Uterus (tissue), 2 donors: ENCODE data around the gene ELK3.

Source experiments
- POLR2A ChIP-seq, 2 donors: fragments of 450-650 bp; IDR thresholded peaks; one replicate each; pipeline ENCODE4 v1.6.1; 2016; ENCODE audit warnings: antibody characterized with exemption in 2 of 2, mild to moderate bottlenecking in 1 of 2, moderate library complexity in 1 of 2
- TF ChIP-seq, protein P1 (sequence below), 4 experiments: fragments of 200-600 bp in 2 of 4; fragments of 450-650 bp in 2 of 4; sonication (generic) in 2 of 4; IDR thresholded peaks; one replicate each; pipeline ENCODE4 v1.5.1; 2016 to 2019; ENCODE audit warnings: antibody characterized with exemption in 4 of 4, mild to moderate bottlenecking in 2 of 4, moderate library complexity in 1 of 4

DNA sequence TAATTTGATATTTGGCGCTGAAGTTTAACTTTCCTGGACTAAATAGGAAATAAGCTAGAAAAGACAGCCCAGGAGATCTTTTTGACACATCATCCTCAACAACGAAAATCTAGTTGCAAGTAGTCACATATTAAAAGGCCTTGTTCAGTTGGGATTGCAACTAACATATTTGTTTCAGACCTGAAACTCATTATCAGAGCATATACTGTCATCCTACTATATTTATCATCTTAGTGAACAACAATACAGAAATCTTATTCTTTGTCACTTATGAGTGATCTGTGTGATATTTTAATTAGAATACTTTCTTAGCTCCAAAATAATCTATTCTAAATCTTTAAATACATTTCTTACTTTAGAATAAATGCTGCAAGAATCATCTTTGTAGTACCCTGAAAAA is 72.1 kb downstream of the ELK3 start:
- TF ChIP-seq, protein P1, sequence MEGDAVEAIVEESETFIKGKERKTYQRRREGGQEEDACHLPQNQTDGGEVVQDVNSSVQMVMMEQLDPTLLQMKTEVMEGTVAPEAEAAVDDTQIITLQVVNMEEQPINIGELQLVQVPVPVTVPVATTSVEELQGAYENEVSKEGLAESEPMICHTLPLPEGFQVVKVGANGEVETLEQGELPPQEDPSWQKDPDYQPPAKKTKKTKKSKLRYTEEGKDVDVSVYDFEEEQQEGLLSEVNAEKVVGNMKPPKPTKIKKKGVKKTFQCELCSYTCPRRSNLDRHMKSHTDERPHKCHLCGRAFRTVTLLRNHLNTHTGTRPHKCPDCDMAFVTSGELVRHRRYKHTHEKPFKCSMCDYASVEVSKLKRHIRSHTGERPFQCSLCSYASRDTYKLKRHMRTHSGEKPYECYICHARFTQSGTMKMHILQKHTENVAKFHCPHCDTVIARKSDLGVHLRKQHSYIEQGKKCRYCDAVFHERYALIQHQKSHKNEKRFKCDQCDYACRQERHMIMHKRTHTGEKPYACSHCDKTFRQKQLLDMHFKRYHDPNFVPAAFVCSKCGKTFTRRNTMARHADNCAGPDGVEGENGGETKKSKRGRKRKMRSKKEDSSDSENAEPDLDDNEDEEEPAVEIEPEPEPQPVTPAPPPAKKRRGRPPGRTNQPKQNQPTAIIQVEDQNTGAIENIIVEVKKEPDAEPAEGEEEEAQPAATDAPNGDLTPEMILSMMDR (IDR thresholded peaks at IDR 0.05), result no peak
- no peak for TF ChIP-seq POLR2A (IDR thresholded peaks at IDR 0.05)
